GM10266 (cell line): ENCODE data around the gene SAC3D1.

Experiments
- DNase-seq: peaks from one replicate; pipeline ENCODE4 v3.0.0; 2012; ENCODE audit errors: extremely low spot score
- TF ChIP-seq, protein P1 (sequence below): IDR thresholded peaks from 2 replicates; pipeline ENCODE4 v1.5.1; 2012; ENCODE audit warnings: mild to moderate bottlenecking, low read depth; ENCODE audit not compliant: control insufficient read depth, insufficient read depth; ENCODE audit errors: missing control alignments

SAC3D1 gene

DNA sequence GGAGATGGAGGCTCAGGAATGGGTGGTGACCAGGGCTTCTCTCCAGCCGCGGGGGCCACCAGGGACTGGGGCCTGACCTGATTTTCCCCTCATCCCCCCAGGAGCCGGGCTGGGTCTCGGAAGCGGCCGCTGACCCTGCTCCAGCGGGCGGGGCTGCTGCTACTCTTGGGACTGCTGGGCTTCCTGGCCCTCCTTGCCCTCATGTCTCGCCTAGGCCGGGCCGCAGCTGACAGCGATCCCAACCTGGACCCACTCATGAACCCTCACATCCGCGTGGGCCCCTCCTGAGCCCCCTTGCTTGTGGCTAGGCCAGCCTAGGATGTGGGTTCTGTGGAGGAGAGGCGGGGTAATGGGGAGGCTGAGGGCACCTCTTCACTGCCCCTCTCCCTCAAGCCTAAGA, 46.8 kb downstream of the SAC3D1 start:
- no peak for DNase-seq
- TF ChIP-seq, protein P1, sequence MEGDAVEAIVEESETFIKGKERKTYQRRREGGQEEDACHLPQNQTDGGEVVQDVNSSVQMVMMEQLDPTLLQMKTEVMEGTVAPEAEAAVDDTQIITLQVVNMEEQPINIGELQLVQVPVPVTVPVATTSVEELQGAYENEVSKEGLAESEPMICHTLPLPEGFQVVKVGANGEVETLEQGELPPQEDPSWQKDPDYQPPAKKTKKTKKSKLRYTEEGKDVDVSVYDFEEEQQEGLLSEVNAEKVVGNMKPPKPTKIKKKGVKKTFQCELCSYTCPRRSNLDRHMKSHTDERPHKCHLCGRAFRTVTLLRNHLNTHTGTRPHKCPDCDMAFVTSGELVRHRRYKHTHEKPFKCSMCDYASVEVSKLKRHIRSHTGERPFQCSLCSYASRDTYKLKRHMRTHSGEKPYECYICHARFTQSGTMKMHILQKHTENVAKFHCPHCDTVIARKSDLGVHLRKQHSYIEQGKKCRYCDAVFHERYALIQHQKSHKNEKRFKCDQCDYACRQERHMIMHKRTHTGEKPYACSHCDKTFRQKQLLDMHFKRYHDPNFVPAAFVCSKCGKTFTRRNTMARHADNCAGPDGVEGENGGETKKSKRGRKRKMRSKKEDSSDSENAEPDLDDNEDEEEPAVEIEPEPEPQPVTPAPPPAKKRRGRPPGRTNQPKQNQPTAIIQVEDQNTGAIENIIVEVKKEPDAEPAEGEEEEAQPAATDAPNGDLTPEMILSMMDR = no peak

DNA sequence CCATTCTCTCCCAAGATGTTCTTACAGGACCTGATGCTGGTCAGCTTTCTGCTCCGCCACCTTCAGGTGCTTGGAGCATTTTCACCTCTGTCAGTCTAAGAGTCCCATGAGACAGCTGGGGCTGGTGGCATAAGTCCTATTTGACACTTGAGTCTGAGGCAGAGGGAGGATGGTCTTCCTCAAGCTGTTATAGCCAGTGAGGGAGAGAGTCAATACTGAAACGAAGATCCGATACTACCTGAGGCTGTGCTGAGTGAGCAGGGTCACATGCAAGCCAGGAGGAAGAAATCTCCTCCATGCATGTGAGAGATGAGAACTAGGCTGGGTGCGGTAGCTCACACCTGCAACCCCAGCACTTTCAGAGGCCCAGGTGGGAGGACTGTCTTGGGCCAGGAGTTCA, 48.6 kb downstream of the SAC3D1 start:
- DNase-seq = no peak
- TF ChIP-seq, protein P1 = no peak

DNA sequence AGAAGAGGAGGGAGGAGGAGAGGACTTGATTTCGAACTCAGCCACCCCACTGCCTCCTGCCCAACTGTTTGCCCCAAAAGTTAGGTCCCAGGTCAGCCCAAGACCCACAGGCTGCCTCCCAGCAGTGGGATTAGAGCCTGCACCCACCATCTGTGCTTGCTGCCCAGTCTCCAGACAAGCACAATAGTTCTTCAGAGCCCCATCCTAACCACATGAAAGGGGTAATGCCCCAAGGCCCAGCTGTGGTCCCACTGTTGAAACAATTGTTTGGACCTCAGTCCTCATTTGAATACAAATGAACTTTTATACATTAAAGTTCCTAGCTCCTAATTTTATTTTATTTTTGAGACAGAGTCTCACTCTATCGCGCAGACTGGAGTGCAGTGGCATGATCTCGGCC, 49.6 kb downstream of the SAC3D1 start:
- TF ChIP-seq, protein P1 = no peak
- no peak for DNase-seq
